Lung (tissue), 12 donors: ENCODE measurements around the gene THAP4. TPM values are rescaled to one million over a fixed set of nuclear protein-coding genes. Genes with fewer than 3 reads are reported as not detected.
"Not testable (repeated sequence)": the region's sequence is repeated elsewhere in the genome, so short reads cannot be mapped to it uniquely, and the experiment has no call there.

Source experiments
- ATAC-seq: fragments of 200-7000 bp; cut with Tn5 transposase; one replicate; pipeline ENCODE4 v1.9.1; 2020; ENCODE audit warnings: moderate number of reproducible peaks; ENCODE audit not compliant: insufficient read depth, low FRiP score
- DNase-seq, 3 donors: peaks; one replicate each; pipeline ENCODE4 v3.0.0-alpha.2; 2013 to 2017
- H3K27ac ChIP-seq, 2 donors: one replicate each; pipeline ENCODE4 v1.5.1; 2013; ENCODE audit warnings: mild to moderate bottlenecking in 2 of 2, moderate library complexity in 2 of 2, control low read depth in 1 of 2, inconsistent platforms in 1 of 2, low read depth in 1 of 2, low read length in 1 of 2
- H3K27me3 ChIP-seq, 3 donors: one replicate each; pipeline ENCODE4 v1.5.1; 2013; ENCODE audit warnings: low read length in 2 of 3; ENCODE audit not compliant: control insufficient read depth in 3 of 3, insufficient read depth in 3 of 3
- H3K36me3 ChIP-seq, 4 donors: one replicate each; pipeline ENCODE4 v1.5.1; 2013; ENCODE audit warnings: low read length in 4 of 4, mild to moderate bottlenecking in 1 of 4, moderate library complexity in 1 of 4; ENCODE audit not compliant: control insufficient read depth in 4 of 4, insufficient read depth in 4 of 4
- H3K4me1 ChIP-seq, 5 donors: one replicate each; pipeline ENCODE4 v1.5.1; 2013; ENCODE audit warnings: low read length in 5 of 5, mild to moderate bottlenecking in 2 of 5, moderate library complexity in 1 of 5; ENCODE audit not compliant: control insufficient read depth in 5 of 5, insufficient read depth in 5 of 5
- H3K4me3 ChIP-seq: one replicate; pipeline ENCODE4 v1.5.1; 2013; ENCODE audit warnings: mild to moderate bottlenecking, control low read depth, moderate library complexity
- H3K9ac ChIP-seq, 2 donors: one replicate each; pipeline ENCODE4 v1.5.1; 2013; ENCODE audit warnings: low read length in 2 of 2, control low read depth in 1 of 2; ENCODE audit not compliant: insufficient read depth in 1 of 2
- H3K9me3 ChIP-seq, 4 donors: one replicate each; pipeline ENCODE4 v1.5.1; 2013; ENCODE audit warnings: low read length in 3 of 4, mild to moderate bottlenecking in 1 of 4, moderate library complexity in 1 of 4; ENCODE audit not compliant: control insufficient read depth in 4 of 4, insufficient read depth in 3 of 4
- WGBS, 2 donors: extraction: QIAGEN DNeasy Blood & Tissue Kit; methylation state at CpG; one replicate each; pipeline ENCODE4 v1.1.7; 2013; 5-methylcytosine and 5-hydroxymethylcytosine counted together
- polyA plus RNA-seq, 2 donors: library from polyadenylated mRNA; stranded (reverse); fragments of 200-250 nt; gene quantifications; one replicate each; pipeline ENCODE4 v1.2.1, GENCODE V29; 2013
- total RNA-seq, 2 donors: library from RNA; depleted of rRNA in 1 of 2; stranded (reverse); fragments of >200 nt in 1 of 2; gene quantifications; one replicate each; pipeline ENCODE4 v1.2.1, GENCODE V29; 2014 to 2021
- TF ChIP-seq, protein P1 (sequence below): IDR thresholded peaks from 2 replicates; pipeline ENCODE4 v1.5.1; 2012; ENCODE audit warnings: mild to moderate bottlenecking; ENCODE audit errors: control extremely low read depth, extremely low read depth
- donor health status: control.
- donor health status: control.
- donor health status: Bipolar disorder and iron deficiency.
- donor health status: healthy.
- donor health status: DM: yes; HTN: yes; CAD: no.

THAP4 gene
- total and polyA plus RNA-seq, 4 donors = 40.0 to 53.7 (median 45.0) TPM

GRCh38 chr2:241595600-241596140 is 41.3 kb downstream of the THAP4 start:
- H3K27me3 ChIP-seq = no peaks in the 10 kb centered on the region
- no peaks in the 10 kb centered on the region for H3K9me3 ChIP-seq
- no peak overlapping the region for H3K9ac ChIP-seq
- H3K27ac ChIP-seq = no peak overlapping the region
- no peak for ATAC-seq
- TF ChIP-seq, protein P1, sequence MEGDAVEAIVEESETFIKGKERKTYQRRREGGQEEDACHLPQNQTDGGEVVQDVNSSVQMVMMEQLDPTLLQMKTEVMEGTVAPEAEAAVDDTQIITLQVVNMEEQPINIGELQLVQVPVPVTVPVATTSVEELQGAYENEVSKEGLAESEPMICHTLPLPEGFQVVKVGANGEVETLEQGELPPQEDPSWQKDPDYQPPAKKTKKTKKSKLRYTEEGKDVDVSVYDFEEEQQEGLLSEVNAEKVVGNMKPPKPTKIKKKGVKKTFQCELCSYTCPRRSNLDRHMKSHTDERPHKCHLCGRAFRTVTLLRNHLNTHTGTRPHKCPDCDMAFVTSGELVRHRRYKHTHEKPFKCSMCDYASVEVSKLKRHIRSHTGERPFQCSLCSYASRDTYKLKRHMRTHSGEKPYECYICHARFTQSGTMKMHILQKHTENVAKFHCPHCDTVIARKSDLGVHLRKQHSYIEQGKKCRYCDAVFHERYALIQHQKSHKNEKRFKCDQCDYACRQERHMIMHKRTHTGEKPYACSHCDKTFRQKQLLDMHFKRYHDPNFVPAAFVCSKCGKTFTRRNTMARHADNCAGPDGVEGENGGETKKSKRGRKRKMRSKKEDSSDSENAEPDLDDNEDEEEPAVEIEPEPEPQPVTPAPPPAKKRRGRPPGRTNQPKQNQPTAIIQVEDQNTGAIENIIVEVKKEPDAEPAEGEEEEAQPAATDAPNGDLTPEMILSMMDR = no peak
- WGBS, 2 donors = 91 to 95% methylated on average over 15 of the region's 15 CpGs
- no peaks in the 10 kb centered on the region for H3K4me1 ChIP-seq
- peaks cover 4 to 17% (median 12%) of the 10 kb centered on the region in 4 donors for H3K36me3 ChIP-seq
- H3K4me3 ChIP-seq = no peak overlapping the region
- DNase-seq = no peak

DNA sequence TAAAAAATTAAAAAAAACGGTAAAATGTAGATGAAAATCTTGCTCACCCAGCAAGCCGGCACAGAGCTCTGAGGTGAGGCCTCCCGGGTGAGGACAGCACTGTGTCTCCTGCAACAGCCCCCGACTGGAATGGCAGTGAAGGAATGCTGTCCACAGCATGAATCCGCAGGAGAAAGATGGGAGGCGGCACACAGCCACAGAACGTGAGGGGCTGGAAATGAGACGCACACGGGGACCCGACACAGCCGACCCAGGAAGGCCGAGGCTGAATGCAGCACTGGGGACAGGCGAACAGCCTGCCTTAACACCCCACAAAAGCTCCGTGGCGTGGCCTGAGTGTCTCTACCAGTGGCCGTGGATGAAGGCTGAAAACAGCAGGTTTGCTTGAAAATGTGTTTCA is 43.7 kb downstream of the THAP4 start:
- H3K4me3 ChIP-seq = no peak overlapping the region
- peaks cover 4 to 13% (median 11%) of the 10 kb centered on the region in 4 donors for H3K36me3 ChIP-seq
- ATAC-seq = no peak
- H3K4me1 ChIP-seq = no peaks in the 10 kb centered on the region
- TF ChIP-seq, protein P1 = no peak
- 96% methylated on average over 16 of the region's 16 CpGs for WGBS, 2 donors
- no peaks in the 10 kb centered on the region for H3K27me3 ChIP-seq
- no peak overlapping the region for H3K9ac ChIP-seq
- no peak overlapping the region for H3K27ac ChIP-seq
- DNase-seq = no peak
- H3K9me3 ChIP-seq = peaks cover 0 to 3% (median 0%) of the 10 kb centered on the region in 4 donors

DNA sequence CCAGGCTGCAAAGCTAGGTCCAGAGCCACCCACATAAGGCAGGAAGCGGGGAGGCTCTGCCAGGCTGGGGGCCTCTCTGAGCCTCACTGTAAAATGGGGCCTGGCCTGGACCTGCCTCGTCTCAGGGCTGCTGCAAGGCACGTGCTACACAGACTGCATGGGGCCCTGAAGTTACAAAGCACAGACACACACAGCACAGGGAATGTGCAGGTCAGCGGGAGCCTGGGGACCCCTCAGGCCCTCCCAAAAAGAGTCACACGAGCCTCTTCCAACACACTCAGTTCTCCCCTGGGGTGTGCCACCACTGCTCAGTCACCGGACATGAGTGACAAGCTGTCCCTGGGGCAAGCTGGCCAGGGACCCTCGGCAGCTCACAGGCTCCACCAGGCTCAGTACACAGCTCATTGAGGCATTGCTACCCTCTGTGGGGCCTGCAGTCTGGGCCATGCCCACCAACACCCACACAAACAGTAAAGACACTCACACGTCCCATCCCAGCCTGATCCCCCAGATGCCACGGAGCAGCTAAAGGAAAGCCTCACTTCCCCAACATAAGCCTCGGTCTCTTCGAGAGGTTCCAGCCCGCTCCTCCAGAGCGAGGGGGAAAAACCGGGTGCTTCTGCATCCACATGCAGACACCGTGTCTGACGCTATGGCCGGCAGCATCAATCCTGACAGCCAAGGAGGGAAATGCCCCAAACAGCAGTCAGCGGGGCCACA is 44.7 kb downstream of the THAP4 start:
- WGBS, 2 donors = 93 to 95% methylated on average over 18 of the region's 18 CpGs
- Histone ChIP-seq H3K4me1 (no peaks in the 10 kb centered on the region), H3K9me3 (peaks cover 0 to 4% (median under 1%) of the 10 kb centered on the region in 4 donors), H3K36me3 (peaks cover 4 to 13% (median 8%) of the 10 kb centered on the region in 4 donors), H3K9ac (no peak overlapping the region), H3K27ac (no peak overlapping the region), H3K4me3 (no peak overlapping the region), H3K27me3 (no peaks in the 10 kb centered on the region)
- DNase-seq = no peak
- TF ChIP-seq, protein P1 = no peak
- no peak for ATAC-seq

DNA sequence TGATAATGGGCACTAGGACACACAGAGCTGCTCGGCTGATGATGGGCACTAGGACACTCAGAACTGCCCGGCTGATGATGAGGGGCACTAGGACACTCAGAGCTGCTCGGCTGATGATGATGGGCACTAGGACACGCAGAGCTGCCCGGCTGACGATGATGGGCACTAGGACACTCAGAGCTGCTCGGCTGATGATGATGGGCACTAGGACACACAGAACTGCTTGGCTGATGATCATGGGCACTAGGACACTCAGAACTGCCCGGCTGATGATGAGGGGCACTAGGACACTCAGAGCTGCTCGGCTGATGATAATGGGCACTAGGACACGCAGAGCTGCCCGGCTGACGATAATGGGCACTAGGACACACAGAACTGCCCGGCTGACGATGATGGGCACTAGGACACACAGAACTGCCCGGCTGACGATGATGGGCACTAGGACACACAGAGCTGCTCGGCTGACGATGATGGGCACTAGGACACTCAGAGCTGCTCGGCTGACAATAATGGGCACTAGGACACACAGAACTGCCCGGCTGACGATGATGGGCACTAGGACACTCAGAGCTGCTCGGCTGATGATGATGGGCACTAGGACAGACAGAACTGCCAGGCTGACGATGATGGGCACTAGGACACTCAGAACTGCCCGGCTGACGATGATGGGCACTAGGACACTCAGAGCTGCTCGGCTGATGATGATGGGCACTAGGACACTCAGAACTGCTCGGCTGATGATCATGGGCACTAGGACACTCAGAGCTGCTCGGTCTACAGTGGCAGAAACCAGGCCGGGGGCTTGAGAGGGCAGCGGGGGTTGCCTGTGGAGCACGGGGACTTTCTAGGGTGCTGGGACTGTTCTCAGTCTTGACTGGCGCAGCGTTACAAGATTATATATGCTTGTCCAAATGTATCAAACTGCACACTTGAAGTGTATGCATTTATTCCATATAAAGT is 46.2 kb downstream of the THAP4 start:
- H3K4me1 ChIP-seq, ATAC-seq, H3K27ac ChIP-seq, H3K27me3 ChIP-seq, DNase-seq, H3K4me3 ChIP-seq, H3K9ac ChIP-seq: not testable (repeated sequence)
- 91 to 93% methylated on average over 33 of the region's 33 CpGs for WGBS, 2 donors
- peaks cover 7 to 22% (median 10%) of the 10 kb centered on the region in 4 donors for H3K36me3 ChIP-seq
- H3K9me3 ChIP-seq = peaks cover 0 to 15% (median 4%) of the 10 kb centered on the region in 4 donors

DNA sequence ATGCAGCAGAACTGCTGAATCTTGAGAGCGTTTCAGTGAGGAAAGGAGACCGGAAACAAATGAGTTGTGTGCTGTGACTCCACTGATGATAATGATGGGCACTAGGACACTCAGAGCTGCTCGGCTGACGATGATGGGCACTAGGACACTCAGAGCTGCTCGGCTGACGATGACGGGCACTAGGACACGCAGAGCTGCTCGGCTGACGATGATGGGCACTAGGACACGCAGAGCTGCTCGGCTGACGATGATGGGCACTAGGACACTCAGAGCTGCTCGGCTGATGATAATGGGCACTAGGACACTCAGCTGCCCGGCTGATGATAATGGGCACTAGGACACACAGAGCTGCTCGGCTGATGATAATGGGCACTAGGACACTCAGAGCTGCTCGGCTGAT is 47.1 kb downstream of the THAP4 start:
- H3K9ac ChIP-seq, DNase-seq, H3K4me3 ChIP-seq, H3K4me1 ChIP-seq, ATAC-seq, H3K27ac ChIP-seq, H3K27me3 ChIP-seq: not testable (repeated sequence)
- peaks cover 0 to 19% (median 4%) of the 10 kb centered on the region in 4 donors for H3K9me3 ChIP-seq
- peaks cover 7 to 27% (median 14%) of the 10 kb centered on the region in 4 donors for H3K36me3 ChIP-seq
- WGBS, 2 donors = 79 to 90% methylated on average over 17 of the region's 17 CpGs
